ENCODE data around the gene STK4.

GRCh38 chr20:44936510-44936909 is 29.8 kb upstream of the STK4 start:
- no peak for TF ChIP-seq POLR2A (IDR thresholded peaks at IDR 0.05)
- TF ChIP-seq, protein P1, sequence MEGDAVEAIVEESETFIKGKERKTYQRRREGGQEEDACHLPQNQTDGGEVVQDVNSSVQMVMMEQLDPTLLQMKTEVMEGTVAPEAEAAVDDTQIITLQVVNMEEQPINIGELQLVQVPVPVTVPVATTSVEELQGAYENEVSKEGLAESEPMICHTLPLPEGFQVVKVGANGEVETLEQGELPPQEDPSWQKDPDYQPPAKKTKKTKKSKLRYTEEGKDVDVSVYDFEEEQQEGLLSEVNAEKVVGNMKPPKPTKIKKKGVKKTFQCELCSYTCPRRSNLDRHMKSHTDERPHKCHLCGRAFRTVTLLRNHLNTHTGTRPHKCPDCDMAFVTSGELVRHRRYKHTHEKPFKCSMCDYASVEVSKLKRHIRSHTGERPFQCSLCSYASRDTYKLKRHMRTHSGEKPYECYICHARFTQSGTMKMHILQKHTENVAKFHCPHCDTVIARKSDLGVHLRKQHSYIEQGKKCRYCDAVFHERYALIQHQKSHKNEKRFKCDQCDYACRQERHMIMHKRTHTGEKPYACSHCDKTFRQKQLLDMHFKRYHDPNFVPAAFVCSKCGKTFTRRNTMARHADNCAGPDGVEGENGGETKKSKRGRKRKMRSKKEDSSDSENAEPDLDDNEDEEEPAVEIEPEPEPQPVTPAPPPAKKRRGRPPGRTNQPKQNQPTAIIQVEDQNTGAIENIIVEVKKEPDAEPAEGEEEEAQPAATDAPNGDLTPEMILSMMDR (IDR thresholded peaks at IDR 0.05), result no peak
